GM12875 (cell line): ENCODE measurements around the gene ARHGAP20.

ENCODE experiments used
- H3K4me3 ChIP-seq: one replicate; pipeline ENCODE4 v1.5.1; 2011; ENCODE audit warnings: low read depth, low read length, control low read depth
- TF ChIP-seq, protein P1 (sequence below): IDR thresholded peaks from 2 replicates; pipeline ENCODE4 v1.5.1; 2011; ENCODE audit warnings: low read depth, mild to moderate bottlenecking, control low read depth, inconsistent platforms, low read length, moderate library complexity, borderline replicate concordance; ENCODE audit not compliant: insufficient read depth

Gene ARHGAP20

DNA sequence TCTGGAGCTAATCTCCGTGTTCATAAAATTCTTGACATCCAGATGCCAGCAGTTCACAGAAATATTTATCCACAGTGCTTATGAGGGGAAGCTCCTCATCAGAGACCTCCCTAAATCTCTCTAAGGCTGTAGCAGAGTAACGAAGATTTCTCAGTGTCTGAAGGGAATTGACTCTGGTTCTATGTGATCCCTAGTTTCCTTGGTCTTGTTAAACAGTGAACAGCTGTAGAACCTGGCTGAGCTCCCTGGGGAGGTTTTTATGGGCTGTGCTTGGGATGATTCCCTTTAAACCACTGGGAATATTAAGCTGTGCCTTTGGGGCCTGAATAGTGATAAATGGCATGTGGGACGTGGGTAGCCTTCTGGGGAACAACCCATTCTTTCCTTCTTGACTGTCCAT is 43.7 kb upstream of the ARHGAP20 start:
- no peak overlapping the region for H3K4me3 ChIP-seq
- TF ChIP-seq, protein P1, sequence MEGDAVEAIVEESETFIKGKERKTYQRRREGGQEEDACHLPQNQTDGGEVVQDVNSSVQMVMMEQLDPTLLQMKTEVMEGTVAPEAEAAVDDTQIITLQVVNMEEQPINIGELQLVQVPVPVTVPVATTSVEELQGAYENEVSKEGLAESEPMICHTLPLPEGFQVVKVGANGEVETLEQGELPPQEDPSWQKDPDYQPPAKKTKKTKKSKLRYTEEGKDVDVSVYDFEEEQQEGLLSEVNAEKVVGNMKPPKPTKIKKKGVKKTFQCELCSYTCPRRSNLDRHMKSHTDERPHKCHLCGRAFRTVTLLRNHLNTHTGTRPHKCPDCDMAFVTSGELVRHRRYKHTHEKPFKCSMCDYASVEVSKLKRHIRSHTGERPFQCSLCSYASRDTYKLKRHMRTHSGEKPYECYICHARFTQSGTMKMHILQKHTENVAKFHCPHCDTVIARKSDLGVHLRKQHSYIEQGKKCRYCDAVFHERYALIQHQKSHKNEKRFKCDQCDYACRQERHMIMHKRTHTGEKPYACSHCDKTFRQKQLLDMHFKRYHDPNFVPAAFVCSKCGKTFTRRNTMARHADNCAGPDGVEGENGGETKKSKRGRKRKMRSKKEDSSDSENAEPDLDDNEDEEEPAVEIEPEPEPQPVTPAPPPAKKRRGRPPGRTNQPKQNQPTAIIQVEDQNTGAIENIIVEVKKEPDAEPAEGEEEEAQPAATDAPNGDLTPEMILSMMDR, result no peak

DNA sequence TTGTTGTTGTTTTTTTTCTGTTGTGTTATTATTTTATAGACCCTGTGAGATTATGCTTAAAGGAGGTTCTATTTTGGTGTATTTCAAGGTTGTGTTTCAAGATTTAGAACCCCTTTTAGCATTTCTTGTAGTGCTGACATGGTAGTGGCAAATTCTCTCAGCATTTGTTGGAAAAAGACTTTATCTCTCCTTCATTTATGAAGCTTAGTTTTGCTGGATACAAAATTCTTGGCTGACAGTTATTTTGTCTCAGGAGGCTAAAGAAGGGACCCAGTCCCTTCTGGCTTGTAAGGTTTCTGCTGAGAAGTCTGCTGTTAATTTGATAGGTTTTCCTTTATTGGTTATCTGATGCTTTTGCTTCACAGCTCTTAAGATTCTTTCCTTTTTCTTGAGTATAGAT is 40.7 kb upstream of the ARHGAP20 start:
- TF ChIP-seq, protein P1, result no peak
- H3K4me3 ChIP-seq, result no peak overlapping the region

DNA sequence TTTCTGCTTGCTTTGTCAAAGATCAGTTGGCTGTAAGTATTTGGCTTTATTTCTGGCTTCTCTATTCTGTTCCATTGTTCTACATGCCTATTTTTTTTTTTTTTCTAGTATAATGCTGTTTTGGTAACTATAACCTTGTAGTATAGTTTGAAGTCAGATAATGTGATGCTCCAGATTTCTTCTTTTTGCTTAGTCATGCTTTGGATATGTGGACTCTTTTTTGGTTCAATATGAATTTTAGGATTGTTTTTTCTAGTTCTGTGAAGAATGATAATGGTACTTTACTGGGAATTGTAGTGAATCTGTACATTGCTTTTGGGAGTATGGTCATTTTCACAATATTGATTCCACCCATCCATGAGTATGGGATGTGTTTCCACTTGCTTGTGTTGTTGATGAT is 37.9 kb upstream of the ARHGAP20 start:
- TF ChIP-seq, protein P1, result no peak
- no peak overlapping the region for H3K4me3 ChIP-seq

DNA sequence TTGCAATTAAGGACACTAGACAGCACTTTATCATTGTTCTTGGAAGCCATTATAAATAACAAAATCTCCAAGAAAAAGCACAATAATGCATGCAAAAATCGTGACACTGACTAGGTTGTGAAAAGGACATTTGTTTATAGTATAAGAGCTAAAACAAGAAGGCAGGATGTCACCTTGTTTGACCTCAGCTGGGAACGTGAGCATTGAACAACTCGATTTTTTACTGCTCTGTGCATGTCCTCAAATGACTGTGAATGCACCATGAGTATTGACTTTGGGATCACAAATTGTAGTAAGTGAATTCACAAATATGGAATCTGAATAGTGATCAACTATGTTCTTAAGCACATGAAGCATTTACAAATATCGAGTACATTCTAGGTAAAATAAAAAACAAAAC is 35.3 kb upstream of the ARHGAP20 start:
- TF ChIP-seq, protein P1, result no peak
- H3K4me3 ChIP-seq, result no peak overlapping the region

DNA sequence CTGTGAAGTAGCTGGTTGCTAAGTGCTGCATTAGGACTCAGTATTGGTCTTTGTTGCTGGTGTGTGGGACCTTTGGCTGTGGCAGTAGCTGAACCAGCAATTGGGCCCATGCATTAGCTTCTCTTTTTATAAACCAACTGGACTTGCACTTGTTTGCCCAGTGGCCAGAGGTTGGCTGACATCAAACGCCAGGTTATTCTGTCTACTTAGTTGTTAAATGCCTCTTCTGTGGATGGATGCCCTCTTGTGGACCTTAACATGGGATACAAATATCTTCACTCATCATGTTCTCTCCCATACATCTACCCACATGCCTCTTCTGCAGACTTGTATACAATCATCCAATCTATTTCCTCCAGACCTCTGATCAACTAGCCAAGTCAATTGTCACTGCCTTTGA is 26.4 kb upstream of the ARHGAP20 start:
- no peak overlapping the region for H3K4me3 ChIP-seq
- TF ChIP-seq, protein P1, result no peak

DNA sequence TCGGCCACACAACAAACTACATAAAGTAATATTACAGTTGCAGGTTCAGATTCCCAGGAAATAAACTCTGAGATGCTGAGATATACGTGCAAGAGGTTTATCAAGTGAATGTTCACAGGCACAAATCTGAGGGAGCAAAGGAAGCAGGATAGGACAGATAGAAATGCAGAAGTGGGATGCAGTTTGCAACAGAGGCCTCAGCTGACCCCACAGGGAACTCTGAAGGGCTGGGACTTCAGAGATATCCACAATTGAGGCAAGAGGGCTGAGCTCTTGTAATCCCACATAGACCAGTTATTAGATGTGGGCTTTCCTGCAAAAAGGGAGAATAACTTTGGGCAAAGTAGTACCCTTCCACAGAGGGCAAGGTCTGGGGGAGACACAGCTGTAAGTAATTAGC is 25.4 kb upstream of the ARHGAP20 start:
- TF ChIP-seq, protein P1, result no peak
- H3K4me3 ChIP-seq, result no peak overlapping the region

DNA sequence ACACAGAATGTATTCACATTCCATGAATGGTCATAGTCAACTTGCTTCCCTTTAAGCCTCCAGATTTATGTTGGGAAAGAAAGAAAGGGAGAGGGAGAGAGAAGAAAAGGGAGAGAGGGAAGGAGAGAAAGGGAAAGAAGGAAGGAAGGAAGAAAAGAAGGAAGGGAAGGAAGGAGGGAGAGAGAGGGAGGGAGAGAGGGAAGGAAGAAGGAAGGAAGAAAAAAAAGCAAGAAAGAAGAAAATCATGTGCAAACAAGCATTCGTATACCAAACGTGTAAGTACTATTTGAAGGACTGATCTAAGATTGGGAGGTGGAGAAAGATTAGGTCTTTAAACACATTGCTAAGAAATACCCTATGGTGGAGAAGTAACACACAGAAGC is 23.9 kb upstream of the ARHGAP20 start:
- TF ChIP-seq, protein P1, result no peak
- H3K4me3 ChIP-seq, result no peak overlapping the region
